ENCODE results near the gene MEGF11.

- no peak for TF ChIP-seq GATA2 (IDR thresholded peaks at IDR 0.05; ENCODE audit: low read depth, low read length)
- TF ChIP-seq GATA3 (IDR thresholded peaks at IDR 0.05; ENCODE audit: low read depth, low read length): no peak
Observed at GRCh38 chr15:66089509-66089908, 164.0 kb downstream of the MEGF11 start.
